PC-9 (cell line): ENCODE results near the gene LSR.

Experiments
- EZH2 ChIP-seq: fragments of 200-600 bp; sonication (generic); IDR thresholded peaks from 2 replicates; pipeline ENCODE4 v1.8.0; 2017; ENCODE audit warnings: antibody characterized with exemption, low read depth
- TF ChIP-seq, protein P1 (sequence below): fragments of 200-600 bp; sonication (generic); conservative IDR thresholded peaks from 2 replicates; pipeline ENCODE4 v1.6.1; 2017; ENCODE audit warnings: mixed run types, antibody characterized with exemption, mild to moderate bottlenecking, moderate library complexity

DNA sequence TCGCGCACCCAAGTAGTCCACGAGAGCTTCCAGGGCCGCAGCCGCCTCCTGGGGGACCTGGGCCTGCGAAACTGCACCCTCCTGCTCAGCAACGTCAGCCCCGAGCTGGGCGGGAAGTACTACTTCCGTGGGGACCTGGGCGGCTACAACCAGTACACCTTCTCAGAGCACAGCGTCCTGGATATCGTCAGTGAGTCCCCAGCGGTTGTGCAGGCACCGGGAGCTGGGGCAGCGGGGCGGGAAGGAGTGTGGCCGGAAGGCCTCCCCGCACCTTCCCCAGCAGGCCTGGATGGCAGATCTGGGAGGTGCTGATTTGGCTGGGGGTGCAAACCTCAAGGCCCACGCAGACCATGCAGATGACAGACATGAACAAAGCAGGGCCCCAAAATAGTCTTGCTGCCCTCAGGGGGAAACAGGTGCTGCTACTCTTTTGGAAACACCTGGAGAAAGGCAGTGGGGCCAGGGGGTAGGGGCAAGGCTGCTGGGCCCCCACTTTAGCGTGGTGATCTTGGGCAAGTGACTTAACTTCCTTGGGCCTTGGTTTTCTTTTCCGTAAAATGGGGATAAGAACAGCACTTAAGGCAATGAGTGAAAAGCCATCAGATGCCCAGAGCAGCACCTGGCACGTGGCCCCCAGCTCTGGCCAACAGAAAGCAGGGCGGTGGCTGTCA is 47.1 kb downstream of the LSR start:
- TF ChIP-seq EZH2, result no peak
- TF ChIP-seq, protein P1, sequence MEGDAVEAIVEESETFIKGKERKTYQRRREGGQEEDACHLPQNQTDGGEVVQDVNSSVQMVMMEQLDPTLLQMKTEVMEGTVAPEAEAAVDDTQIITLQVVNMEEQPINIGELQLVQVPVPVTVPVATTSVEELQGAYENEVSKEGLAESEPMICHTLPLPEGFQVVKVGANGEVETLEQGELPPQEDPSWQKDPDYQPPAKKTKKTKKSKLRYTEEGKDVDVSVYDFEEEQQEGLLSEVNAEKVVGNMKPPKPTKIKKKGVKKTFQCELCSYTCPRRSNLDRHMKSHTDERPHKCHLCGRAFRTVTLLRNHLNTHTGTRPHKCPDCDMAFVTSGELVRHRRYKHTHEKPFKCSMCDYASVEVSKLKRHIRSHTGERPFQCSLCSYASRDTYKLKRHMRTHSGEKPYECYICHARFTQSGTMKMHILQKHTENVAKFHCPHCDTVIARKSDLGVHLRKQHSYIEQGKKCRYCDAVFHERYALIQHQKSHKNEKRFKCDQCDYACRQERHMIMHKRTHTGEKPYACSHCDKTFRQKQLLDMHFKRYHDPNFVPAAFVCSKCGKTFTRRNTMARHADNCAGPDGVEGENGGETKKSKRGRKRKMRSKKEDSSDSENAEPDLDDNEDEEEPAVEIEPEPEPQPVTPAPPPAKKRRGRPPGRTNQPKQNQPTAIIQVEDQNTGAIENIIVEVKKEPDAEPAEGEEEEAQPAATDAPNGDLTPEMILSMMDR, result no peak
